Parathyroid adenoma (tissue), 2 donors: Measurements from ENCODE around the gene KCNT1.

Source experiments
- H2AFZ ChIP-seq: fragments of 300-600 bp; sonication (generic); one replicate; pipeline ENCODE4 v1.7.0; 2017; ENCODE audit warnings: antibody characterized with exemption, mild to moderate bottlenecking
- H3K27ac ChIP-seq: fragments of 300-600 bp; sonication (generic); one replicate; pipeline ENCODE4 v1.7.0; 2017
- H3K27me3 ChIP-seq: fragments of 300-600 bp; sonication (generic); one replicate; pipeline ENCODE4 v1.7.0; 2017; ENCODE audit warnings: low read length; ENCODE audit not compliant: control insufficient read depth, insufficient read depth
- H3K36me3 ChIP-seq: fragments of 300-600 bp; sonication (generic); one replicate; pipeline ENCODE4 v1.7.0; 2017; ENCODE audit warnings: low read length; ENCODE audit not compliant: control insufficient read depth, insufficient read depth
- H3K4me1 ChIP-seq: fragments of 300-600 bp; sonication (generic); one replicate; pipeline ENCODE4 v1.7.0; 2017; ENCODE audit warnings: control low read depth
- H3K4me2 ChIP-seq: fragments of 300-600 bp; sonication (generic); one replicate; pipeline ENCODE4 v1.7.0; 2017; ENCODE audit warnings: low read length
- H3K4me3 ChIP-seq: fragments of 300-600 bp; sonication (generic); one replicate; pipeline ENCODE4 v1.7.0; 2017; ENCODE audit warnings: low read depth, low read length
- H3K79me2 ChIP-seq: fragments of 300-600 bp; sonication (generic); one replicate; pipeline ENCODE4 v1.7.0; 2017; ENCODE audit warnings: control low read depth
- H3K9ac ChIP-seq: fragments of 300-600 bp; sonication (generic); one replicate; pipeline ENCODE4 v1.7.0; 2017; ENCODE audit warnings: mild to moderate bottlenecking
- H3K9me3 ChIP-seq: fragments of 300-600 bp; sonication (generic); one replicate; pipeline ENCODE4 v1.7.0; 2017; ENCODE audit warnings: low read length; ENCODE audit not compliant: control insufficient read depth
- TF ChIP-seq, protein P1 (sequence below): fragments of 300-600 bp; sonication (generic); IDR thresholded peaks from one replicate; pipeline ENCODE4 v1.7.0; 2017; ENCODE audit warnings: antibody characterized with exemption, mild to moderate bottlenecking
- donor health status: primary hyperparathyroidism.

KCNT1 gene

GRCh38 chr9:135732569-135733257, 30.7 kb downstream of the KCNT1 start:
- Histone ChIP-seq H3K9ac (no peak overlapping the region), H3K79me2 (no peaks in the 10 kb centered on the region), H3K4me2 (no peak overlapping the region), H3K9me3 (no peaks in the 10 kb centered on the region), H2AFZ (no peak overlapping the region), H3K4me1 (no peaks in the 10 kb centered on the region), H3K36me3 (no peaks in the 10 kb centered on the region), H3K27ac (no peak overlapping the region), H3K4me3 (no peak overlapping the region), H3K27me3 (no peaks in the 10 kb centered on the region)
- TF ChIP-seq, protein P1, sequence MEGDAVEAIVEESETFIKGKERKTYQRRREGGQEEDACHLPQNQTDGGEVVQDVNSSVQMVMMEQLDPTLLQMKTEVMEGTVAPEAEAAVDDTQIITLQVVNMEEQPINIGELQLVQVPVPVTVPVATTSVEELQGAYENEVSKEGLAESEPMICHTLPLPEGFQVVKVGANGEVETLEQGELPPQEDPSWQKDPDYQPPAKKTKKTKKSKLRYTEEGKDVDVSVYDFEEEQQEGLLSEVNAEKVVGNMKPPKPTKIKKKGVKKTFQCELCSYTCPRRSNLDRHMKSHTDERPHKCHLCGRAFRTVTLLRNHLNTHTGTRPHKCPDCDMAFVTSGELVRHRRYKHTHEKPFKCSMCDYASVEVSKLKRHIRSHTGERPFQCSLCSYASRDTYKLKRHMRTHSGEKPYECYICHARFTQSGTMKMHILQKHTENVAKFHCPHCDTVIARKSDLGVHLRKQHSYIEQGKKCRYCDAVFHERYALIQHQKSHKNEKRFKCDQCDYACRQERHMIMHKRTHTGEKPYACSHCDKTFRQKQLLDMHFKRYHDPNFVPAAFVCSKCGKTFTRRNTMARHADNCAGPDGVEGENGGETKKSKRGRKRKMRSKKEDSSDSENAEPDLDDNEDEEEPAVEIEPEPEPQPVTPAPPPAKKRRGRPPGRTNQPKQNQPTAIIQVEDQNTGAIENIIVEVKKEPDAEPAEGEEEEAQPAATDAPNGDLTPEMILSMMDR: no peak

- Histone ChIP-seq H3K9me3 (no peaks in the 10 kb centered on the region), H3K4me2 (no peak overlapping the region), H3K27ac (no peak overlapping the region), H3K36me3 (no peaks in the 10 kb centered on the region), H3K9ac (no peak overlapping the region), H3K27me3 (no peaks in the 10 kb centered on the region), H2AFZ (no peak overlapping the region), H3K79me2 (no peaks in the 10 kb centered on the region), H3K4me3 (no peak overlapping the region), H3K4me1 (no peaks in the 10 kb centered on the region)
- TF ChIP-seq, protein P1: no peak
Measured at GRCh38 chr9:135734616-135735144, 32.7 kb downstream of the KCNT1 start.

GRCh38 chr9:135736272-135736978, 34.4 kb downstream of the KCNT1 start:
- no peak overlapping the region for H3K9ac ChIP-seq
- H3K27me3 ChIP-seq: no peaks in the 10 kb centered on the region
- TF ChIP-seq, protein P1: no peak

GRCh38 chr9:135736979-135737839, 35.2 kb downstream of the KCNT1 start:
- no peaks in the 10 kb centered on the region for H3K9me3 ChIP-seq
- TF ChIP-seq, protein P1: no peak
- H3K36me3 ChIP-seq: no peaks in the 10 kb centered on the region
- H3K4me1 ChIP-seq: no peaks in the 10 kb centered on the region
- H2AFZ ChIP-seq: no peak overlapping the region
- H3K9ac ChIP-seq: no peak overlapping the region
- H3K27ac ChIP-seq: no peak overlapping the region
- no peaks in the 10 kb centered on the region for H3K79me2 ChIP-seq
- H3K4me2 ChIP-seq: no peak overlapping the region
- H3K27me3 ChIP-seq: no peaks in the 10 kb centered on the region
- H3K4me3 ChIP-seq: no peak overlapping the region

More at GRCh38 chr9:135736272-135736978, 34.4 kb downstream of the KCNT1 start:
- no peaks in the 10 kb centered on the region for H3K9me3 ChIP-seq
- no peaks in the 10 kb centered on the region for H3K79me2 ChIP-seq
- no peak overlapping the region for H3K27ac ChIP-seq
- H3K4me3 ChIP-seq: no peak overlapping the region
- no peak overlapping the region for H3K4me2 ChIP-seq
- no peaks in the 10 kb centered on the region for H3K4me1 ChIP-seq
- no peaks in the 10 kb centered on the region for H3K36me3 ChIP-seq
- H2AFZ ChIP-seq: no peak overlapping the region
